Stimulated activated naive B cell treated with anti-CD40 and anti-IgM and Interleukin-4, amounts not matched to agents 10 μg/mL and 1 μg/mL and 100 μg/mL, for 72 hours (primary cell): ENCODE results near the gene PPP1R37.
"Not testable (repeated sequence)": the region's sequence is repeated elsewhere in the genome, so short reads cannot be mapped to it uniquely, and the experiment has no call there.

Experiments used
- ATAC-seq, 2 donors: fragments of 150-1000 bp; cut with Tn5 transposase; replicated peaks; 2 replicates each; pipeline ENCODE4 v1.10.0; 2021; ENCODE audit warnings: moderate library complexity in 1 of 2
- DNase-seq: peaks from one replicate; pipeline ENCODE4 v3.0.0; 2021
- H3K27ac Mint-ChIP-seq: one replicate; pipeline ENCODE4 v1.8.0; 2022; ENCODE audit warnings: mild to moderate bottlenecking, mixed read lengths
- H3K27me3 Mint-ChIP-seq, 2 donors: one replicate each; pipeline ENCODE4 v1.8.0; 2022; ENCODE audit warnings: mixed read lengths in 2 of 2
- H3K36me3 Mint-ChIP-seq, 2 donors: one replicate each; pipeline ENCODE4 v1.8.0; 2022; ENCODE audit warnings: mixed read lengths in 2 of 2, mild to moderate bottlenecking in 1 of 2
- H3K4me1 Mint-ChIP-seq, 2 donors: one replicate each; pipeline ENCODE4 v1.8.0; 2022; ENCODE audit warnings: mixed read lengths in 2 of 2, mild to moderate bottlenecking in 1 of 2
- H3K4me3 Mint-ChIP-seq, 2 donors: one replicate each; pipeline ENCODE4 v1.8.0; 2022; ENCODE audit warnings: mild to moderate bottlenecking in 2 of 2, mixed read lengths in 2 of 2, moderate library complexity in 1 of 2
- H3K9me3 Mint-ChIP-seq, 2 donors: one replicate each; pipeline ENCODE4 v1.8.0; 2022; ENCODE audit warnings: mixed read lengths in 2 of 2, mild to moderate bottlenecking in 1 of 2

PPP1R37 gene

GRCh38 chr19:45104658-45105349 is 11.8 kb downstream of the PPP1R37 start:
- DNase-seq (no peak), ATAC-seq (peak; percentile 28)
- Mint-ChIP-seq H3K4me3 (peak overlapping the region in 1 of 2 donors; percentile 2), H3K4me1 (peaks cover 44 to 65% of the 10 kb centered on the region in 2 donors), H3K27ac (peak overlapping the region; percentile 84), H3K9me3 (no peaks in the 10 kb centered on the region), H3K27me3 (no peaks in the 10 kb centered on the region), H3K36me3 (peaks cover 6 to 12% of the 10 kb centered on the region in 2 donors)

- peak overlapping the region; percentile 22 for H3K27ac Mint-ChIP-seq
- not testable (repeated sequence) for ATAC-seq, H3K4me3 Mint-ChIP-seq, H3K9me3 Mint-ChIP-seq, H3K27me3 Mint-ChIP-seq, DNase-seq
- peaks cover 6 to 12% of the 10 kb centered on the region in 2 donors for H3K36me3 Mint-ChIP-seq
- H3K4me1 Mint-ChIP-seq: peaks cover 46 to 75% of the 10 kb centered on the region in 2 donors
Observed at GRCh38 chr19:45106363-45106762, 13.4 kb downstream of the PPP1R37 start.

- Mint-ChIP-seq H3K4me3 (no peak overlapping the region), H3K36me3 (peaks cover 6 to 12% of the 10 kb centered on the region in 2 donors), H3K27me3 (no peaks in the 10 kb centered on the region), H3K4me1 (peaks cover 48 to 76% of the 10 kb centered on the region in 2 donors), H3K9me3 (no peaks in the 10 kb centered on the region), H3K27ac (no peak overlapping the region)
- DNase-seq (no peak), ATAC-seq (no peak)
Observed at GRCh38 chr19:45107621-45108150, 14.7 kb downstream of the PPP1R37 start.

GRCh38 chr19:45110851-45111266 is 17.9 kb downstream of the PPP1R37 start:
- Mint-ChIP-seq H3K4me3 (no peak overlapping the region), H3K27me3 (no peaks in the 10 kb centered on the region), H3K27ac (no peak overlapping the region), H3K36me3 (peaks cover 2 to 8% of the 10 kb centered on the region in 2 donors), H3K9me3 (no peaks in the 10 kb centered on the region), H3K4me1 (peaks cover 32 to 71% of the 10 kb centered on the region in 2 donors)
- ATAC-seq (peak; percentile 87), DNase-seq (no peak)

DNA sequence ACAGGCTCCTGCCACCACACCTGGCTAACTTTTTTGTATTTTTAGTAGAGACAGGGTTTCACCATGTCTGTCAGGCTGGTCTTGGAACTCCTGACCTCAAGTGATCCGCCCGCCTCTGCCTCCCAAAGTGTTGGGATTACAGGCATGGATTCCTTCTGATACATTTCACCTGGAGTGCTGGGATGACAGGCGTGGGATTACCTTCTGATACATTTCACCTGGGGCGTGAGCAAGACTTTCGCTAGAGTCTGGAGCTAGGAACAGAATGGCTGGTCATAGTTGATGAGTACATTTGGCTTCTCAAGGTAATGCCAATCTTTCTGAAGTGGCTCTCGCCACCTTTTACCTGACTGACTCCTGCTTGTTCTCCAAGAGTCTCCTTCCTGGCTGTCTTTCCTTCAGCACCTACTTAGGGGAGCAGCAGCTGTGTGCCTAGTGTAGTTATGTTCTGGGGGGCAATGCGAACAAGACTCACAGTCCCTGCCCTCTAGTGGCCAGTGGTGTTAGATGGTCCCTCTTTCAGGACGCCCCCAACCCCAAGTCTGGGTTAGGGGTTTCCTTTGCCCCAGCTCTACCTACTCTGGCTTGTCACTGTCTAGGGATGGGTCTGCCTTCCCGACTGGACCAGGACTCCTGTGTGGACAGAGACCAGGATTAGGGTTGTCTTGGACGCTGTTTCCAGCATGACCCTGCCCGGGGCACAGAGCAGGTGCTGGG is 19.3 kb downstream of the PPP1R37 start:
- H3K27me3 Mint-ChIP-seq: no peaks in the 10 kb centered on the region
- ATAC-seq (no peak), DNase-seq (no peak)
- no peak overlapping the region for H3K4me3 Mint-ChIP-seq
- no peak overlapping the region for H3K27ac Mint-ChIP-seq
- H3K4me1 Mint-ChIP-seq: peaks cover 40 to 84% of the 10 kb centered on the region in 2 donors
- peaks cover 2 to 8% of the 10 kb centered on the region in 2 donors for H3K36me3 Mint-ChIP-seq
- no peaks in the 10 kb centered on the region for H3K9me3 Mint-ChIP-seq

GRCh38 chr19:45113628-45114027 is 20.6 kb downstream of the PPP1R37 start:
- no peaks in the 10 kb centered on the region for H3K9me3 Mint-ChIP-seq
- peaks cover 2 to 8% of the 10 kb centered on the region in 2 donors for H3K36me3 Mint-ChIP-seq
- H3K27ac Mint-ChIP-seq: no peak overlapping the region
- H3K27me3 Mint-ChIP-seq: no peaks in the 10 kb centered on the region
- peaks cover 50 to 87% of the 10 kb centered on the region in 2 donors for H3K4me1 Mint-ChIP-seq
- no peak for DNase-seq
- no peak for ATAC-seq
- H3K4me3 Mint-ChIP-seq: peak overlapping the region in 1 of 2 donors; percentile 22

- no peaks in the 10 kb centered on the region for H3K27me3 Mint-ChIP-seq
- no peaks in the 10 kb centered on the region for H3K9me3 Mint-ChIP-seq
- no peak overlapping the region for H3K27ac Mint-ChIP-seq
- H3K36me3 Mint-ChIP-seq: peaks cover 1 to 6% of the 10 kb centered on the region in 2 donors
- peaks cover 51 to 90% of the 10 kb centered on the region in 2 donors for H3K4me1 Mint-ChIP-seq
- DNase-seq: no peak
- peak overlapping the region in 1 of 2 donors; percentile 22 for H3K4me3 Mint-ChIP-seq
- no peak for ATAC-seq
Observed at GRCh38 chr19:45114116-45114515, 21.1 kb downstream of the PPP1R37 start.

DNA sequence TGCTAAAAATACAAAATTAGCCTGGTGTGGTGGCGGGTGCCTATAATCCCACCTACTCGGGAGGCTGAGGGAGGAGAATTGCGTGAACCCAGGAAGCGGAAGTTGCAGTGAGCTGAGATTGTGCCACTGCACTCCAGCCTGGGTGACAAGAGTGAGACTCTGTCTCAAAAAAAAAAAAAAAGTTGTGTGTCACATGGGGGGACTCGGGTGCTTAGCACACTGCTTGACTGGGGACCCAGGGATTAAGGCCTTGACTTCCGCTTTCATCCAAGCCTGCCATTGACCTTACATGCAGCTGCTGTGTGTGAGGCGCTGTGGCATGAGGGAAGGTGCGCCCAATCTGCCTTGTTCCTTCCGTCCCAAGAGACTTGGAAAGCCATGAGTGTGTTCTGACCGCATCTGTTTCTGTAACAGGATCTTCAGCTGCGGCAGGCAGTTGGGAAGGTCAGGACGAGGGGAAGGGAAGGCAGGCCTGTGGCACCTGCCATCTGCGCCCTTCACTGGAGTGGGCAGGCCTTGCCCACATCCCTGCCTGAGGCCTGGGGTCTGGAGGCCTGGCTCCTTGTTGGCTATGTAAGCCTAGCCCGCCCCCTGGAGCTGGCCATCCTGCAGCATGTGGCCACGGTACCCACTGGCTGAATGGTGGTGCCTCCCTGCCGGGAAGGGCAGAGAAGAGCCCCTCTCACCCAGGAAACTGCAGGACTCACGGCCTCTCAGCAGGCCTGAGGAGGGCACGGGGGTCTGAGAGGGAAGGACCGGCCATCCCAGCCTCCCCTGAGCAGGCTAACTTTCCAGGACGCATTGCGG is 23.0 kb downstream of the PPP1R37 start:
- DNase-seq (no peak), ATAC-seq (no peak)
- peaks cover 0 to 7% of the 10 kb centered on the region in 2 donors for H3K36me3 Mint-ChIP-seq
- H3K27ac Mint-ChIP-seq: peak overlapping the region; percentile 20
- H3K27me3 Mint-ChIP-seq: no peaks in the 10 kb centered on the region
- no peaks in the 10 kb centered on the region for H3K9me3 Mint-ChIP-seq
- no peak overlapping the region for H3K4me3 Mint-ChIP-seq
- H3K4me1 Mint-ChIP-seq: peaks cover 50 to 86% of the 10 kb centered on the region in 2 donors

- H3K4me1 Mint-ChIP-seq: peaks cover 57 to 89% of the 10 kb centered on the region in 2 donors
- H3K4me3 Mint-ChIP-seq: peak overlapping the region; percentile 2 to 43
- ATAC-seq (peak; percentile 79 to 86), DNase-seq (peak; percentile 75)
- H3K27ac Mint-ChIP-seq: peak overlapping the region; percentile 39
- no peaks in the 10 kb centered on the region for H3K27me3 Mint-ChIP-seq
- H3K36me3 Mint-ChIP-seq: peaks cover 0 to 7% of the 10 kb centered on the region in 2 donors
- H3K9me3 Mint-ChIP-seq: no peaks in the 10 kb centered on the region
Observed at GRCh38 chr19:45117167-45117594, 24.2 kb downstream of the PPP1R37 start.

DNA sequence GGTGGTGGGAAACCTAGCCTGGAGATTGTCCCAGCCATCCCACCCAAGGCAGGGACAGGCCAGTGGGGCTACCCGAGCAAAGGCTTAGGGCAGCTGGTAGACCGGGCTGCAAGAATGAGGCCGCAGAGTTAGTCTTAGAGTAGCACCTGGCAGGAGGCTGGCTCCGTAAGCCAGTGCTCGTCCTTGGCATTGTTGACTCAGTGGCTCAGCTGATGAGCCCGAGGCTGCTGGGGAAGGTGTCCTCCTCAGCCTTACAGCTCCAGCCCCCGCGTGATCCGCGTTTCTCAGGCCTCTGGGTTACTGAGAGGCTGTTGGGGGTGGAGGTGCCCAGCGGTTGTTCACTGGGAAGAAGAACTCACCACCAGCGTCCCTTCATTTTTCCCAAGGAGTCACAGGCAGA is 24.7 kb downstream of the PPP1R37 start:
- H3K9me3 Mint-ChIP-seq: no peaks in the 10 kb centered on the region
- H3K27ac Mint-ChIP-seq: no peak overlapping the region
- H3K4me1 Mint-ChIP-seq: peaks cover 56 to 89% of the 10 kb centered on the region in 2 donors
- no peak for DNase-seq
- peak; percentile 23 to 25 for ATAC-seq
- peaks cover 0 to 11% of the 10 kb centered on the region in 2 donors for H3K36me3 Mint-ChIP-seq
- peak overlapping the region in 1 of 2 donors; percentile 44 for H3K4me3 Mint-ChIP-seq
- H3K27me3 Mint-ChIP-seq: no peaks in the 10 kb centered on the region

DNA sequence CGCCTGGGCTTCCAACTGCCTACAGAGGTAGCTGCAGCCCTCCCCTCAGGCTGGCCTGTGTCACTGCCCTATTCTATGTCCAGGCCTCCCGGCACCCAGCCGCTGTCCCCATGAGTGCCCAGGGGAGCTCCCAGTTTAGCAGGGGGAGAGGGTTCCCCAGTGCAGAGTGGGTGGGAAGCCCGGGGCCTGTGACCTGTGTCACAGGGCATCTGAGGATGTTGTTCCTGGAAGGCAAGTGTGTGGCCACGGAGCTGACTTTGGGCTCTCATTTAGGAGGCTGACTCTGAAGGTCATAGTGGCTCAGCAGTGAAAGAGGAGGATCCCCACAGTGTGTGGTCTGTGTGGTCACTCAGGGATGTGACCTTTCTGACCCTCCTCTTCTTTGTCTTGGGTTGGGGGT is 25.1 kb downstream of the PPP1R37 start:
- no peak for DNase-seq
- Mint-ChIP-seq H3K27ac (peak overlapping the region; percentile 1), H3K4me1 (peaks cover 57 to 89% of the 10 kb centered on the region in 2 donors)

DNA sequence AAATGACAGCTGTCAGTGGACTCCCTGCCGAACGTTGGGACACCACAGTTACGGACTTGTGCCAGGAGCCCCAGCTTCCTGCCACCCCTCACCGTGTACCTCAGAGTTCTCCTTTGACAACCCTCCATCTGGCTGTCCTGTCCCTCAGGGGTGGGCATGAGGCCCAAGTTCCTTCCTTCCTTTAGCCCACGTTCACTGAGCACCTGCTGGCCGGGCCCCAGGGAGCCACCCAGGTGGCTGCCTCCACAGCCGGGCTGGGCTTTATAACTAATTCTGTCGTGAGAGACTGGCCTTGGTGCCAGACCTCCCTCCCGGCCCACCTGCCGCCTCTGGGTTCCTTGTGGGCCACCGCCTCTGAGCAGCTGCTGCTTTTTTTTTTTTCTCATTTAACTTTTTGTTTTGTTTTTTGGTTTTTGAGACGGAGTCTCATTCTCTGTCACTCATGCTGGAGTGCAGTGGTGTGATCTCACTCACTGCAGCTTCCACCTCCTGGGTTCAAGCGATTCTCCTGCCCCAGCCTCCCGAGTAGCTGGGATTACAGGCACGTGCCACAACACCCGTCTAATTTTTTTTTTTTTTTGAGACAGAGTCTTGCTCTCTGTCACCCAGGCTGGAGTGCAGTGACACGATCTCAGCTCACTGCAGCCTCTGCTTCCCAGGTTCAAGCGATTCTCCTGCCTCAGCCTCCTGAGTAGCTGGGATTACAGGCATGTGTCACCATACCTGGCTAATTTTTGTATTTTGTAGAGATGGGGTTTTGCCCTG is 25.8 kb downstream of the PPP1R37 start:
- H3K9me3 Mint-ChIP-seq, H3K27me3 Mint-ChIP-seq, DNase-seq: not testable (repeated sequence)
- Mint-ChIP-seq H3K4me3 (peak overlapping the region; percentile 52 to 70), H3K4me1 (peaks cover 55 to 86% of the 10 kb centered on the region in 2 donors), H3K36me3 (peaks cover 1 to 11% of the 10 kb centered on the region in 2 donors), H3K27ac (peak overlapping the region; percentile 81)
- peak; percentile 37 to 69 for ATAC-seq

More for the DNA sequence above, 25.1 kb downstream of the PPP1R37 start:
- Mint-ChIP-seq H3K36me3 (peaks cover 0 to 11% of the 10 kb centered on the region in 2 donors), H3K4me3 (peak overlapping the region; percentile 4 to 44), H3K27me3 (no peaks in the 10 kb centered on the region), H3K9me3 (no peaks in the 10 kb centered on the region)
- peak; percentile 8 for ATAC-seq

DNA sequence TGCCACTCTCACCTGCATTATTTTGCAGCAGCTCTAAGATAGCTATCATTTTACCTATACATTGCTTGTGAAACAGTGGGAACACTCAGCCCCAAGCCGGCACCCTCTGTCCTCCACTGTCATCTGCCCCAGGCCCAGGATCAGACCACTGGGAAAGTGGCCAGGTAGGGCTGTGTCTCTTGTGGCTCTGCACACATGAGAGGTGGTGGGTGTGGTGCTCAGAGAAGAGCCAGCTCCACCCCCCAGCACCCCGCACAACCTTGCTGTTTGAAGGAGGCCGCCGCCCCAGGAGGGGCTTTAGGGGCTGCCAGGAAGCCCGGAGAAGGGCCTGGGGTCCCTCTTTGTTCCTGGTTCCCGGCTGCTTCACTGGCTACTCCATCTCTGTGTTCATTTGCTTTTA is 26.6 kb downstream of the PPP1R37 start:
- Mint-ChIP-seq H3K4me3 (no peak overlapping the region), H3K27me3 (no peaks in the 10 kb centered on the region), H3K9me3 (no peaks in the 10 kb centered on the region), H3K27ac (no peak overlapping the region), H3K4me1 (peaks cover 53 to 84% of the 10 kb centered on the region in 2 donors), H3K36me3 (peaks cover 4 to 15% of the 10 kb centered on the region in 2 donors)
- DNase-seq: no peak
- no peak for ATAC-seq
